OCI-LY7 (cell line): ENCODE results near the gene PXDN. TPM values are rescaled to one million over a fixed set of nuclear protein-coding genes. Genes with fewer than 3 reads are reported as not detected.

Experiments
- BruUV-seq: library from RNA; stranded (reverse); fragments of 400-500 nt; replicated peaks from 2 replicates; lab custom pipeline; 2021; lab: Mats Ljungman, UMichigan
- CTCF ChIA-PET: fragments of 300-600 bp; sonication (Branson Sonifier 250); formaldehyde crosslinking; loops from one replicate; lab custom pipeline; 2022; ENCODE audit warnings: antibody characterized with exemption; ENCODE audit not compliant: unreplicated experiment; lab: Charles Lee
- POLR2A ChIA-PET: fragments of 300-600 bp; sonication (Branson Sonifier 250); formaldehyde crosslinking; loops from one replicate; lab custom pipeline; 2022; ENCODE audit warnings: antibody characterized with exemption; lab: Charles Lee
- DNase-seq: peaks from one replicate; pipeline ENCODE4 v3.0.0-alpha.2; 2015; ENCODE audit warnings: low spot score
- H2AFZ ChIP-seq: fragments of 200-600 bp; sonication (generic), shearing (Covaris generic); 2 replicates; pipeline ENCODE4 v1.6.1; 2014; ENCODE audit warnings: mild to moderate bottlenecking, antibody characterized with exemption, low read length, moderate library complexity
- H3K27ac ChIP-seq: fragments of 200-600 bp; sonication (generic); 2 replicates; pipeline ENCODE4 v1.5.1; 2014; ENCODE audit warnings: mixed run types, low read depth, mild to moderate bottlenecking, moderate library complexity, low read length, inconsistent platforms; ENCODE audit not compliant: poor library complexity, severe bottlenecking
- H3K36me3 ChIP-seq: fragments of 200-600 bp; sonication (generic); 2 replicates; pipeline ENCODE4 v1.6.1; 2014; ENCODE audit warnings: mild to moderate bottlenecking, antibody characterized with exemption, low read length, moderate library complexity, mixed read lengths; ENCODE audit not compliant: insufficient read depth
- H3K4me1 ChIP-seq: fragments of 200-600 bp; sonication (generic); 2 replicates; pipeline ENCODE4 v1.5.1; 2014; ENCODE audit warnings: mild to moderate bottlenecking, low read length; ENCODE audit not compliant: insufficient read depth, poor library complexity, severe bottlenecking
- H3K4me2 ChIP-seq: fragments of 200-600 bp; sonication (generic); 2 replicates; pipeline ENCODE4 v1.6.1; 2014; ENCODE audit warnings: mild to moderate bottlenecking, low read length
- H3K4me3 ChIP-seq: fragments of 200-600 bp; sonication (generic); 2 replicates; pipeline ENCODE4 v1.5.1; 2014; ENCODE audit warnings: mild to moderate bottlenecking, low read depth, low read length; ENCODE audit not compliant: poor library complexity, severe bottlenecking
- H3K79me2 ChIP-seq: fragments of 200-600 bp; sonication (generic); 2 replicates; pipeline ENCODE4 v1.6.1; 2016; ENCODE audit warnings: low read depth, mild to moderate bottlenecking, low read length, moderate library complexity, mixed read lengths; ENCODE audit not compliant: insufficient read depth
- H3K9me2 ChIP-seq: fragments of 200-600 bp; sonication (generic); 2 replicates; pipeline ENCODE4 v1.6.1; 2016; ENCODE audit warnings: mild to moderate bottlenecking, low read length, mixed read lengths; ENCODE audit not compliant: insufficient read depth
- H3K9me3 ChIP-seq: fragments of 200-600 bp; sonication (generic); 2 replicates; pipeline ENCODE4 v1.6.1; 2014; ENCODE audit warnings: mild to moderate bottlenecking, mixed run types, low read length, mixed read lengths
- H4K20me1 ChIP-seq: fragments of 200-600 bp; sonication (generic); 2 replicates; pipeline ENCODE4 v1.6.1; 2014; ENCODE audit warnings: mild to moderate bottlenecking, antibody characterized with exemption, low read length, moderate library complexity, mixed read lengths; ENCODE audit not compliant: insufficient read depth
- EZH2phosphoT487 ChIP-seq: fragments of 200-600 bp; sonication (generic); IDR thresholded peaks from 2 replicates; pipeline ENCODE4 v1.6.1; 2018; ENCODE audit warnings: low read depth, borderline replicate concordance, mild to moderate bottlenecking, mixed run types, antibody characterized with exemption, low read length, moderate library complexity, mixed read lengths
- intact Hi-C: fragments of 100-400 bp; cut with micrococcal nuclease; formaldehyde crosslinking; loops from one replicate; pipeline ENCODE4 v1.10.0; 2022; ENCODE audit not compliant: unreplicated experiment
- total RNA-seq, 2 experiments: library from RNA; depleted of rRNA in 1 of 2; stranded (reverse); fragments of >200 nt in 1 of 2; shearing (Covaris generic) in 1 of 2; gene quantifications; 2 replicates each; pipeline ENCODE4 v1.2.3, GENCODE V29; 2014 to 2022
- TF ChIP-seq, protein P1 (sequence below): fragments of 200-600 bp; sonication (generic); conservative IDR thresholded peaks from 2 replicates; pipeline ENCODE4 v1.5.1; 2014; ENCODE audit warnings: mild to moderate bottlenecking, antibody characterized with exemption, low read length, moderate library complexity, mixed read lengths

Gene PXDN
- total RNA-seq, 2 experiments from 2014 or later, result not detected

DNA sequence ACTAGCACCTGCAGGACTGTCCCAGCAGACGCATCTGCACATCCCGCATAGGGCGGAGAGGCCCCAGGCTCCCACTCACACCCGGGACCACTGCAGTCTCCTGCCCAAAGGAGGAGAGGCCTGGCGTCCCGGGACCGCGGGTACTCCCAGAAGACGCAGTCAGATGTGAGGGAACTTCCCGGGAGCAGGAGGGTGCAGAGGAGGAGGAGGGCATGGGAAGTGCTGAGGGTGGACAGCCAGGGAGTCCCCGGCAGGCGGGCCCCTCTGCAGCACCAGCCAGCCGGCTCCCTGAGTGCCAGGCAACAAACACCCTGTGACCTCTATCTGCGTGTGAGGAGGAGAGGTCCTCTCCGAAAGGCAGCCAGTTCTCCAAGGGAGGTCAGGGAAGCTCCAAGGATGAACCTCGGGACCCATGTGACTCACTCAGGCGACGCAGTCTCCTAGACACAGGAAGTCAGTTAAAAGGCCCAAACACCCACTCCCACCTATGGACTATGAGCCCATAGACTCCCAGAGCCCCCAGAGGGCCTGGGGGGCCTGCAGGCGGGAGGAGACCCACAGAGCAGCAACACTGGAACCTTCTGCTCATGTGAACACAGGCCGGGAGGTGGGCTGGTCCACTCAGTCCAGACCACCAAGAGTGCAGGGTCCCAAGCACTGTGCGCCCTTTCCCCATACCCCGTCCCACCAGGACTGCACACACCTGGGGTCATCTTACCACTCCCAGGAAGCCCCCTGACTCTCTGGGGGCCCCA is 4.2 kb downstream of the PXDN start:
- H3K9me3 ChIP-seq, result no peaks in the 10 kb centered on the region
- no peaks in the 10 kb centered on the region for H3K36me3 ChIP-seq
- no peak overlapping the region for H3K27ac ChIP-seq
- intact Hi-C loops, result no loop called here
- H2AFZ ChIP-seq, result no peak overlapping the region
- H3K79me2 ChIP-seq, result no peaks in the 10 kb centered on the region
- no TSS peak for BruUV-seq
- no peaks in the 10 kb centered on the region for H3K9me2 ChIP-seq
- DNase-seq, result no peak
- ChIA-PET CTCF (interaction anchor here (0.5 kb wide), 1 partner anchor 663 kb away, joined by 4 read pairs; no protein-coding TSS in a partner anchor), POLR2A (no interaction called here)
- no peaks in the 10 kb centered on the region for H3K4me1 ChIP-seq
- no peak overlapping the region for H3K4me2 ChIP-seq
- no peak for TF ChIP-seq EZH2phosphoT487
- TF ChIP-seq, protein P1, sequence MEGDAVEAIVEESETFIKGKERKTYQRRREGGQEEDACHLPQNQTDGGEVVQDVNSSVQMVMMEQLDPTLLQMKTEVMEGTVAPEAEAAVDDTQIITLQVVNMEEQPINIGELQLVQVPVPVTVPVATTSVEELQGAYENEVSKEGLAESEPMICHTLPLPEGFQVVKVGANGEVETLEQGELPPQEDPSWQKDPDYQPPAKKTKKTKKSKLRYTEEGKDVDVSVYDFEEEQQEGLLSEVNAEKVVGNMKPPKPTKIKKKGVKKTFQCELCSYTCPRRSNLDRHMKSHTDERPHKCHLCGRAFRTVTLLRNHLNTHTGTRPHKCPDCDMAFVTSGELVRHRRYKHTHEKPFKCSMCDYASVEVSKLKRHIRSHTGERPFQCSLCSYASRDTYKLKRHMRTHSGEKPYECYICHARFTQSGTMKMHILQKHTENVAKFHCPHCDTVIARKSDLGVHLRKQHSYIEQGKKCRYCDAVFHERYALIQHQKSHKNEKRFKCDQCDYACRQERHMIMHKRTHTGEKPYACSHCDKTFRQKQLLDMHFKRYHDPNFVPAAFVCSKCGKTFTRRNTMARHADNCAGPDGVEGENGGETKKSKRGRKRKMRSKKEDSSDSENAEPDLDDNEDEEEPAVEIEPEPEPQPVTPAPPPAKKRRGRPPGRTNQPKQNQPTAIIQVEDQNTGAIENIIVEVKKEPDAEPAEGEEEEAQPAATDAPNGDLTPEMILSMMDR, result no peak
- H4K20me1 ChIP-seq, result no peaks in the 10 kb centered on the region
- H3K4me3 ChIP-seq, result no peak overlapping the region

DNA sequence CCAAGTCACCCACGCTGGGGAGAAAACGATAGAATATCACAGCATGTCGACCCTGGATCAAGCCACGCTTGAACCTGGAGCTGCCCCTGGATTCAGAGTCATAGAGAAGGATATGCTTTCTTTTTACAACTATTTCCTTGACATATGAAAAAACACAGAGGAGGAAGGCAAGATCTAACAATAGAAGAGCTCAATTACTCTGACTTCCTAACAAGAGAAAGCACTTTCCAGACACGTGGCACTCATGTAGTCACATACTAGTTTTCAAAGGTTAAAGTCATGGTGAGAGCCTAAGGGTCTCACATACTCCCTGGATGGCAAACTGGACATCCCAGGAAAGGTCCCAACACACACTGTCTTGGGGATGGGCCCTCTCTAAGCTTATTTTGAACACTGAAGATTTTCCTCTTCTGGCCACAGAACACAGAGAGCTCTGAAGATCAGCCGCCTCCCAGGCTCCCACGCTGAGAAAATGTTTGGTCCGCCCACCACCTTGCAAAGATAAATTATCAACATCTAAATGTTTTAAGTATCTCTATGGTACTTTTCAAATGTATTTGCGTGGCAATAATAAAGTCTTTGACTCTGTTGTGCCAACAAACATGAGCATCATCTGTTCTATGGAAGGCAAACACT is 4.9 kb downstream of the PXDN start:
- Histone ChIP-seq H3K27ac (no peak overlapping the region), H2AFZ (no peak overlapping the region), H3K9me3 (no peaks in the 10 kb centered on the region), H3K4me1 (no peaks in the 10 kb centered on the region), H4K20me1 (no peaks in the 10 kb centered on the region), H3K4me3 (no peak overlapping the region), H3K4me2 (no peak overlapping the region), H3K79me2 (no peaks in the 10 kb centered on the region), H3K36me3 (no peaks in the 10 kb centered on the region), H3K9me2 (no peaks in the 10 kb centered on the region)
- no TSS peak for BruUV-seq
- CTCF ChIA-PET, result interaction anchor here (0.5 kb wide), 1 partner anchor 664 kb away, joined by 4 read pairs; no protein-coding TSS in a partner anchor
- intact Hi-C loops, result no loop called here
- no peak for TF ChIP-seq EZH2phosphoT487
- TF ChIP-seq, protein P1, result no peak
- POLR2A ChIA-PET, result no interaction called here
- no peak for DNase-seq
